Measurements from ENCODE around the gene CIITA.

GRCh38 chr16:10941127-10941933, 64.3 kb downstream of the CIITA start:
- TF ChIP-seq CTCF (IDR thresholded peaks at IDR 0.05) = no peak
- no peak for TF ChIP-seq ZFX (IDR thresholded peaks at IDR 0.05; ENCODE audit: borderline replicate concordance)
